OCI-LY3 (cell line): Measurements from ENCODE around the gene FNBP1.

Experiments
- EZH2phosphoT487 ChIP-seq: fragments of 200-600 bp; shearing (Covaris generic); IDR thresholded peaks from 2 replicates; pipeline ENCODE4 v1.6.1; 2018; ENCODE audit warnings: antibody characterized with exemption, mixed run types, low read depth
- TF ChIP-seq, protein P1 (sequence below): fragments of 200-600, 300-600 bp; sonication (generic); IDR thresholded peaks from 2 replicates; pipeline ENCODE4 v1.5.1; 2014; ENCODE audit warnings: antibody characterized with exemption, low read length, low read depth

DNA sequence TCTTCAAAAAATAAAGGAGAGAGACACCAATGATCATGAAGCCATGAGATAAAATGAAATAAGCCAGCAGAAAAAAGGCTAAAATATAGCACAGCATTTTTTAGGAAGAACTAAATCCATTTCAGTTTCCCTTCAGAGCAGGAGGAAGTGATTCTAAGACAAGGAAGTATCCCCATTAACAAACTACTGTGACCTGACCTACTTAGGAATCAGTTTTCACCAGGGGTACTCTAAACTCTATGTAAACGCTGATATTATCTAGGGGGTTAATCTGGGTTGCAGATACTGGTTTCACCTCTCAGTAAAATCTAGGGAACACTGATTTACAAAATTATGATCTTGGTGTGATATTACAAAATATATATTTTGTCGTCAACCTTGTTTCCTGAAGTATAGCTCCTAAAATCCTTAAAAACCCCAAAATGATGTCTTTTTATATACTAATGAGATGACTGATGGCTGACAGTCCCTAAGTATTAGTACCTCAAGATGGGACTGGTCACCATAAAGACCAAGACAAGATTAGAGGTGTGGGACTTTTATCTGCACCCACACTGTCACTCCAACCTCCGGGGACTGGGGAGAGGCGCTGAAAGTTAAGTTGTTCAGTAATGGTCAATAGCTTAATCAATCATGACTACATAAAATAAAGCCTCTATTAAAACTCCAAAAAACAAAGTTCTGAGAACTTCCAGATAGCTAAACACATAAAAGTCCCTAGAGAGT is 2.9 kb upstream of the FNBP1 start:
- TF ChIP-seq, protein P1, sequence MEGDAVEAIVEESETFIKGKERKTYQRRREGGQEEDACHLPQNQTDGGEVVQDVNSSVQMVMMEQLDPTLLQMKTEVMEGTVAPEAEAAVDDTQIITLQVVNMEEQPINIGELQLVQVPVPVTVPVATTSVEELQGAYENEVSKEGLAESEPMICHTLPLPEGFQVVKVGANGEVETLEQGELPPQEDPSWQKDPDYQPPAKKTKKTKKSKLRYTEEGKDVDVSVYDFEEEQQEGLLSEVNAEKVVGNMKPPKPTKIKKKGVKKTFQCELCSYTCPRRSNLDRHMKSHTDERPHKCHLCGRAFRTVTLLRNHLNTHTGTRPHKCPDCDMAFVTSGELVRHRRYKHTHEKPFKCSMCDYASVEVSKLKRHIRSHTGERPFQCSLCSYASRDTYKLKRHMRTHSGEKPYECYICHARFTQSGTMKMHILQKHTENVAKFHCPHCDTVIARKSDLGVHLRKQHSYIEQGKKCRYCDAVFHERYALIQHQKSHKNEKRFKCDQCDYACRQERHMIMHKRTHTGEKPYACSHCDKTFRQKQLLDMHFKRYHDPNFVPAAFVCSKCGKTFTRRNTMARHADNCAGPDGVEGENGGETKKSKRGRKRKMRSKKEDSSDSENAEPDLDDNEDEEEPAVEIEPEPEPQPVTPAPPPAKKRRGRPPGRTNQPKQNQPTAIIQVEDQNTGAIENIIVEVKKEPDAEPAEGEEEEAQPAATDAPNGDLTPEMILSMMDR, result no peak
- no peak for TF ChIP-seq EZH2phosphoT487
